K562 (cell line): ENCODE data around the gene MPC1. TPM values are rescaled to one million over a fixed set of nuclear protein-coding genes. Genes with fewer than 3 reads are reported as not detected.

Experiments
- ATAC-seq: fragments of 200-7000 bp; cut with Tn5 transposase; 3 replicates; pipeline ENCODE4 v1.9.1; 2020; ENCODE audit warnings: moderate library complexity
- BruUV-seq: library from RNA; stranded (reverse); fragments of 400-500 nt; replicated peaks from 2 replicates; lab custom pipeline; 2021; lab: Mats Ljungman, UMichigan
- CTCF ChIA-PET: fragments of 300-600 bp; formaldehyde crosslinking; extraction: SDS; loops from one replicate; lab custom pipeline; 2021; ENCODE audit warnings: low intra/inter-chr PET ratio; lab: Yijun Ruan, JAX
- POLR2A ChIA-PET: fragments of 300-600, 350-650 bp; sonication (Branson Sonifier 250); formaldehyde crosslinking; extraction: SDS; loops from one replicate; lab custom pipeline; 2021; ENCODE audit warnings: antibody characterized with exemption, inconsistent platforms; lab: Yijun Ruan, JAX
- DNase-seq, 4 experiments: peaks; one replicate each; pipeline versions ENCODE4 v3.0.0 to v3.0.0-alpha.2; 2011 to 2018; ENCODE audit warnings: low spot score in 3 of 4, mixed read lengths in 3 of 4; ENCODE audit errors: extremely low read depth in 1 of 4
- FAIRE-seq: peaks from 2 replicates; lab custom pipeline; 2011; peaks lifted over from hg19 to GRCh38; lab: Jason Lieb, UNC
- H2AFZ ChIP-seq: 2 replicates; pipeline ENCODE4 v1.6.0; 2011; ENCODE audit warnings: low read depth, low read length, control low read depth, inconsistent platforms
- H3K27ac ChIP-seq: fragments of 200-600 bp; 3 replicates; pipeline ENCODE4 v1.8.0; 2011; ENCODE audit warnings: low read depth, mild to moderate bottlenecking, control low read depth, inconsistent platforms, low read length, moderate library complexity, mixed read lengths; ENCODE audit errors: extremely low read depth
- H3K27me3 ChIP-seq, 2 experiments: fragments of 300-600 bp in 1 of 2; 2 replicates in 1 of 2; 3 replicates in 1 of 2; pipeline versions ENCODE4 v1.6.0 to v1.8.0; 2011; ENCODE audit warnings: inconsistent platforms in 2 of 2, low read length in 2 of 2, mild to moderate bottlenecking in 1 of 2, mixed read lengths in 1 of 2, moderate library complexity in 1 of 2; ENCODE audit not compliant: control insufficient read depth in 2 of 2, insufficient read depth in 2 of 2
- H3K36me3 ChIP-seq: fragments of 300-600 bp; 3 replicates; pipeline ENCODE4 v1.8.0; 2011; ENCODE audit warnings: mild to moderate bottlenecking, low read length, inconsistent platforms; ENCODE audit not compliant: control insufficient read depth, insufficient read depth
- H3K4me1 ChIP-seq, 2 experiments: fragments of 200-600 bp in 1 of 2; replicated peaks in 1 of 2; 2 replicates in 1 of 2; 3 replicates in 1 of 2; pipeline versions ENCODE4 v1.5.1 to v1.8.0; 2011; ENCODE audit warnings: inconsistent platforms in 2 of 2, low read length in 2 of 2, mild to moderate bottlenecking in 1 of 2, mixed read lengths in 1 of 2, moderate library complexity in 1 of 2; ENCODE audit not compliant: control insufficient read depth in 2 of 2, insufficient read depth in 2 of 2
- H3K4me2 ChIP-seq: 2 replicates; pipeline ENCODE4 v1.6.1; 2011; ENCODE audit warnings: low read length, control low read depth, inconsistent platforms, mixed read lengths; ENCODE audit not compliant: insufficient read depth
- H3K4me3 ChIP-seq: fragments of 200-600 bp; sonication (generic), shearing (Covaris generic); 2 replicates; pipeline ENCODE4 v1.5.1; 2016; ENCODE audit warnings: control low read depth, inconsistent platforms
- H3K79me2 ChIP-seq: fragments of 200-600 bp; 3 replicates; pipeline ENCODE4 v1.8.0; 2011; ENCODE audit warnings: low read length, inconsistent platforms; ENCODE audit not compliant: control insufficient read depth, insufficient read depth
- H3K9ac ChIP-seq, 2 experiments: 2 replicates each; pipeline versions ENCODE4 v1.6.0 to v1.6.1; 2011; ENCODE audit warnings: low read depth in 2 of 2, low read length in 2 of 2, control low read depth in 1 of 2, inconsistent platforms in 1 of 2, mild to moderate bottlenecking in 1 of 2, mixed read lengths in 1 of 2; ENCODE audit not compliant: insufficient read depth in 1 of 2
- H3K9me1 ChIP-seq: one replicate; pipeline ENCODE4 v1.6.0; 2011; ENCODE audit warnings: inconsistent platforms, mild to moderate bottlenecking, low read length, moderate library complexity; ENCODE audit not compliant: control insufficient read depth, insufficient read depth
- H3K9me3 ChIP-seq: replicated peaks from 2 replicates; pipeline ENCODE4 v1.5.1; 2011; ENCODE audit warnings: low read depth, low read length, inconsistent platforms; ENCODE audit not compliant: control insufficient read depth, insufficient read depth
- H4K20me1 ChIP-seq: replicated peaks from 2 replicates; pipeline ENCODE4 v1.6.1; 2011; ENCODE audit warnings: low read length, inconsistent platforms, mixed read lengths; ENCODE audit not compliant: control insufficient read depth, insufficient read depth
- BCL6 ChIP-seq: fragments of 250-450 bp; sonication (Bioruptor Pico); IDR thresholded peaks from 2 replicates; pipeline ENCODE4 v1.4.0; 2020
- CEBPG ChIP-seq, 3 experiments: fragments of 200-800 bp in 1 of 3; sonication (Bioruptor generic) in 1 of 3; sonication (generic) in 1 of 3; formaldehyde crosslinking in 1 of 3; IDR thresholded peaks in 2 of 3; conservative IDR thresholded peaks in 1 of 3; 2 replicates each; pipeline versions ENCODE4 v1.6.1 to v1.8.0; 2016 to 2022; ENCODE audit warnings: missing compliant biosample characterization in 2 of 3, missing genetic modification characterization in 2 of 3, mild to moderate bottlenecking in 1 of 3, missing genetic modification reagents in 1 of 3
- DEAF1 ChIP-seq: fragments of 450-650 bp; formaldehyde crosslinking; IDR thresholded peaks from 2 replicates; pipeline ENCODE4 v1.4.0; 2020; ENCODE audit warnings: mild to moderate bottlenecking, moderate library complexity
- HLTF ChIP-seq: fragments of 450-650 bp; IDR thresholded peaks from 2 replicates; pipeline ENCODE4 v1.6.1; 2016
- KDM5B ChIP-seq: fragments of 200-600 bp; sonication (generic); IDR thresholded peaks from 2 replicates; pipeline ENCODE4 v1.6.1; 2012; ENCODE audit warnings: low read depth, mild to moderate bottlenecking, moderate library complexity, low read length, control low read depth, inconsistent platforms; ENCODE audit not compliant: insufficient replicate concordance
- MNT ChIP-seq, 2 experiments: fragments of 450-650 bp; conservative IDR thresholded peaks; 2 replicates each; pipeline ENCODE4 v1.6.1; 2017; ENCODE audit warnings: mild to moderate bottlenecking in 2 of 2, moderate library complexity in 2 of 2
- POLR2AphosphoS5 ChIP-seq: IDR thresholded peaks from 2 replicates; pipeline ENCODE4 v1.6.1; 2011; ENCODE audit warnings: mild to moderate bottlenecking, low read depth, low read length, moderate library complexity; ENCODE audit not compliant: control insufficient read depth, insufficient read depth
- PREB ChIP-seq: sonication (generic); formaldehyde crosslinking; IDR thresholded peaks from 2 replicates; pipeline ENCODE4 v1.8.1; 2023; ENCODE audit warnings: mild to moderate bottlenecking, missing genetic modification reagents
- PTBP1 ChIP-seq: fragments of 200-400 bp; formaldehyde crosslinking; IDR thresholded peaks from 2 replicates; pipeline ENCODE4 v1.6.1; 2017; ENCODE audit warnings: low read depth, low read length
- PTRF ChIP-seq: fragments of 450-650 bp; IDR thresholded peaks from 2 replicates; pipeline ENCODE4 v1.6.1; 2016; ENCODE audit warnings: mild to moderate bottlenecking, missing genetic modification characterization, missing compliant biosample characterization
- SMARCA4 ChIP-seq: fragments of 450-650 bp; IDR thresholded peaks from 2 replicates; pipeline ENCODE4 v1.6.1; 2016
- ZKSCAN3 ChIP-seq: fragments of 250-450 bp; sonication (Bioruptor Pico); IDR thresholded peaks from 2 replicates; pipeline ENCODE4 v1.4.0; 2020
- ZNF146 ChIP-seq: IDR thresholded peaks from one replicate; pipeline ENCODE4 v1.6.1; 2018; ENCODE audit warnings: missing compliant biosample characterization; ENCODE audit not compliant: unreplicated experiment
- ZNF165 ChIP-seq: fragments of 250-450 bp; sonication (Bioruptor Pico); IDR thresholded peaks from 2 replicates; pipeline ENCODE4 v1.4.0; 2020; ENCODE audit warnings: borderline replicate concordance
- ZNF197 ChIP-seq: fragments of 200-800 bp; sonication (Bioruptor generic); IDR thresholded peaks from 2 replicates; pipeline ENCODE4 v1.6.1; 2016; ENCODE audit warnings: low read depth, missing genetic modification characterization, missing compliant biosample characterization
- ZZZ3 ChIP-seq: fragments of 450-650 bp; IDR thresholded peaks from 2 replicates; pipeline ENCODE4 v1.6.1; 2016; ENCODE audit warnings: antibody characterized with exemption, mild to moderate bottlenecking, moderate library complexity
- WGBS: fragments of 100-300 bp; shearing (Covaris generic); methylation state at CpG from one replicate; pipeline ENCODE4 v1.1.6; 2016; ENCODE audit warnings: low coverage, mixed read lengths; ENCODE audit not compliant: insufficient coverage; ENCODE audit errors: missing lambda C conversion rate; 5-methylcytosine and 5-hydroxymethylcytosine counted together
- in situ Hi-C: fragments of 300-500 bp; cut with MboI; formaldehyde crosslinking; loops from 4 replicates; pipeline ENCODE4 v1.15.0; 2018; ENCODE audit warnings: inconsistent platforms, mixed read lengths
- intact Hi-C: fragments of 100-400 bp; cut with micrococcal nuclease; formaldehyde crosslinking; loops from 2 replicates; pipeline ENCODE4 v1.14.2; 2022
- polyA plus RNA-seq, 8 experiments: library from polyadenylated mRNA; depleted of rRNA in 4 of 8; stranded (reverse) in 5 of 8; unstranded in 3 of 8; fragments of >200 nt; fragmentation: Nextera tagmentation in 2 of 8; fragmentation: Illumina TruSeq in 1 of 8; extraction: Ambion mirVana in 2 of 8; extraction: Trizol in 1 of 8; gene quantifications; 2 replicates each; pipeline versions ENCODE4 v1.2.1 to v1.2.3, GENCODE V29; 2011 to 2014; ENCODE audit warnings: inconsistent platforms in 1 of 8, missing spikeins in 1 of 8
- total RNA-seq, 7 experiments: library from RNA; depleted of rRNA in 6 of 7; stranded (reverse); fragments of >200 nt in 6 of 7; fragmentation: Illumina TruSeq in 2 of 7; extraction: Trizol in 2 of 7; gene quantifications; 2 replicates each; pipeline versions ENCODE4 v1.2.1 to v1.2.3, GENCODE V29; 2011 to 2021; ENCODE audit warnings: low replicate concordance in 1 of 7

The MPC1 gene
- total and polyA plus RNA-seq, 9 of the 15 experiments (the other 6 are each of a cell fraction or from before 2014, with no cell fraction given), result 78.6 to 185 (median 138) TPM

GRCh38 chr6:166430269-166430668 lies 47.5 kb upstream of the MPC1 start:
- POLR2A ChIA-PET, result interaction anchor here (1.2 kb wide), 1 partner anchor 9 kb away, joined by 4 read pairs; no protein-coding TSS in a partner anchor
- Histone ChIP-seq H4K20me1 (no peaks in the 10 kb centered on the region), H3K9me1 (peaks cover 5% of the 10 kb centered on the region), H3K4me1 (no peaks in the 10 kb centered on the region), H3K9ac (no peak overlapping the region), H2AFZ (no peak overlapping the region), H3K36me3 (no peaks in the 10 kb centered on the region), H3K4me3 (no peak overlapping the region), H3K27me3 (peaks cover 23 to 40% of the 10 kb centered on the region in 2 experiments), H3K27ac (no peak overlapping the region), H3K79me2 (no peaks in the 10 kb centered on the region), H3K9me3 (no peaks in the 10 kb centered on the region), H3K4me2 (no peak overlapping the region)
- WGBS, result 2% methylated on average over 17 of the region's 17 CpGs
- no peak for FAIRE-seq
- no peak for TF ChIP-seq KDM5B
- TF ChIP-seq PTRF, result no peak
- TF ChIP-seq PREB (CRISPR knock-in tag), result no peak
- TF ChIP-seq PTBP1, result no peak
- TF ChIP-seq BCL6 (CRISPR knock-in tag), result no peak
- TF ChIP-seq HLTF, result no peak
- no peak for TF ChIP-seq ZNF146 (CRISPR knock-in tag)
- TF ChIP-seq SMARCA4, result no peak
- TF ChIP-seq ZNF197, result no peak
- TF ChIP-seq ZKSCAN3 (CRISPR knock-in tag), result no peak
- TF ChIP-seq MNT (conservative IDR thresholded peaks at IDR 0.05), result no peak
- TF ChIP-seq POLR2AphosphoS5, result no peak
- TF ChIP-seq ZNF165 (CRISPR knock-in tag), result no peak
- no peak for TF ChIP-seq DEAF1
- TF ChIP-seq CEBPG (CRISPR knock-in tag; IDR thresholded peaks at IDR 0.05), result no peak
- TF ChIP-seq CEBPG (tag; conservative IDR thresholded peaks at IDR 0.05 in 1 of 2, IDR thresholded peaks at IDR 0.05 in 1 of 2), result no peak
- no peak for TF ChIP-seq ZZZ3
- ATAC-seq, result no peak
- BruUV-seq, result no TSS peak
- intact Hi-C loops (no loop called here), in situ Hi-C loops (no loop called here)
- DNase-seq, result no peak
- CTCF ChIA-PET, result no interaction called here
